ENCODE results near the gene TRRAP.
"Not testable (repeated sequence)": the region's sequence is repeated elsewhere in the genome, so short reads cannot be mapped to it uniquely, and the experiment has no call there.

TRRAP gene

GRCh38 chr7:99033765-99034164, 155.4 kb downstream of the TRRAP start:
- DNase-seq: no peak

DNA sequence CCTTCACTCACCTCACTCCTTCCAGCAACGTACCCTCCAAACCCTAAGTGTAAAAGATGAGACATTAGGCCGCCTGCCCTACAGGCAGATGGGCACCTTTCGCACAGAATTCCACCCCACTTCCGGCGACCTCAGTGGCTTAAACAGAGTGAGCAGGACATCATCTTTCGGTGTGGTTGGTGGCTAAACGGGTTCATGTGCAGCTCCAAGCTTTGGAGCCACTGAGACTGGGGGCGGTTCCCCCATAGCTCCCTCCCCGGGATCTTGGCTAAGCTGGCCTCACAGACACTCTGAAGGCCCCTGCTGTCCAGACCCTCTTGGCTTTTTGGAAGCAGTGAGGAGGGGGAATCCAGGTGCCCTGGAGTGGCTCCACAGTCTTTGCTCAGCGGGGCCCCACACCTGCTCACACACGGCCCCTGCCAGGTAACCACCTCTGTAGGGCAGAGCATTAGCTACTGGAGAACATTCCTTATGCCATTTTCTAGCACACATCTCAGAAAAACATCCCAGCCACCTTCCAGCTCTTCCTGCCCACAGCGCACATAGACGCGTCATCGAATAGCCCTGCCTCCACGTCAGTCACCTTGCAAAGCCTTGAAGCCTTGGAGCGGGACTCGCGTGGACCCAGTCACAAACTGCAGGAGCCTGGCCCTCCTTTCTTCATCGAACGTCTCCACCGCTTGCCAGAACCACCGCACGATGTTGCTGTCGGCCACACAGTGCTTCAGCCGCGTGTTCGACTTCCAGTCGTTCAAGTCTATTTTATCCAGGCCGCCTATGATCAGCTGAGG, 156.8 kb downstream of the TRRAP start:
- DNase-seq: no peak

- DNase-seq: no peak
Measured at GRCh38 chr7:99035723-99036545, 157.6 kb downstream of the TRRAP start.

DNA sequence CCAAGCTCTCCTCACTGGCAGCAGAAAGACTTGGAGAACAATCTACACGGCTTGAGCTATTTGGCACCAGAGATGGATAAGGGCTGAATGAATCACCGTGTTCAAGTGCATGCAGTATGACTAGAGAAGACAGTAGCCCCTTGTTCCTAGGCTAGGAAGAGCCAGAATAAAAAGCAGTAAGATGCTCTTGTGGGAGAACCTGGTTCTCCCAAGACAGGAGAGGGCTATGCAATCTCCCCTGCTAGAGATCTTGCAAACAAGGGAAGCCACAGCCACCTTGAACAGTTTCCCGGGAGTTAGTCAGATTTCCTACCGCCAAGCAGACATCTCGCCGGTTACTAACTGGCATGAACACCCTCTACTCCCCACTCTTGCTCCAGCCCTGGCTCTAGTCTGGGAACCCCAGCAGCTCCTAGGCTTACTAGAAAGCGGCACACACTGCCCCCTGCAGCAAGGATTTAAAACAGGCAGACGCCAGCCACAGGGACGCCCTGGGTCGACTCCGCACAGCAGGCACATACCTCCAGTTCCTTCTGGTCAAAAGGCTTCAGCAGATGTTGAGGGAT, 158.3 kb downstream of the TRRAP start:
- no peak for DNase-seq

GRCh38 chr7:99037327-99037940, 159.1 kb downstream of the TRRAP start:
- no peak for DNase-seq

DNA sequence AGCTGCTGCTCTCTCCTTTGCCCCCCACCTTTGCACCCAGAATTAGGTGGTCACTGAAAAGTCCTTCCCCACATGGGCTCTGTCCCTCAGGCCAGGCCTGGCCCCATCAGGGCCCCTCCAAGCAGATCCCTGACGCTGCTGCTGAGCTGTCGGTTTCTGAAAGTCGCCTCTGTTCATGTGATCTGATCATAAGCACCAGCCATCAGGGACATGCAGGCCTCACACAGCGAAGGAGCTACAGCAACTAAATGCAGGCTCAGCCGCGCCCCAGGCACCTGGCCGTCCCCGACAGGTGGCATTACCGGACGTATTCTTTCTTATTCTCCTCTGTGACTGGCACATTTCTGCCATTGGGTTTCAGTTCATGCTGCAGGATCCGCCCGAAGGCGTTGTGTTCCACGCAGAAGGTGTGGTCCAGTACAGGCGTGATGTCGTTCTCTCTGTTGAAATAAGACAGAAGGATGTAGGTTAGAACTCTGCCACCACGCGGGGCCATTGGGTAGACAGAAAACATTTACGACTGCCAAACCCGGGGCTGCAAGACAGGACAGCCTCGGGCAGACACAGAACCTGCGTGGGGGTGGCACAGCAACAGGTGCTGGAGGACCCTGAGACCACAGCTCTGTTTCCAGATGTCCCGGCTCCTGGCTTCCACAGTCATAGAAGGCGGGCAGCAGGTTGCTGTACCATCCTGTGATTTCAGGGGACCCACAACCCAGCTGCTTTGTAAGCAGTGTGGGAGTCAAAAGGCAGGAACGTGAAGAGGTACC, 159.9 kb downstream of the TRRAP start:
- DNase-seq: no peak

DNA sequence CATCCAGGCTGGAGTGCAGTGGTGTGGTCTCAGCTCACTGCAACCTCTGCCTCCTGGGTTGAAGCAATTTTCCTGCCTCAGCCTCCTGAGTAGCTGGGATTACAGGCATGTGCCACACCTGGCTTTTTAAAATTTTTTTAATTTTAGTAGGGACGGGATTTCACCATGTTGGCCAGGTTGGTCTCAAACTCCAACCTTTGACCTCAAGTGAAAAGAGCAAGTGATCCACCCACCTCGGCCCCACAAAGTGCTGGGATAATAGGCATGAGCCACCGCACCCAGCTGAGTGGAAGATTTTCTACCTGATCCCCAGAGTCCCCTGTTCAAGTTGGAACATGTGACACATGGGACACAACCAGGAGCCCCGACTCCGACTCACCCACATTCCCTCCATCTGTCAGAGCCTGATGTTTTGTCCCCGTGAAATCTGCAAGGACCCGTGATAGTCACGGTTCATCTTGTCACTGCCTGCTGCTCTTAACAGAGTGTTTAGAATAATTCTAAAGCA, 161.1 kb downstream of the TRRAP start:
- no peak for DNase-seq

GRCh38 chr7:99040104-99040958, 162.0 kb downstream of the TRRAP start:
- peak; percentile 86 for DNase-seq

DNA sequence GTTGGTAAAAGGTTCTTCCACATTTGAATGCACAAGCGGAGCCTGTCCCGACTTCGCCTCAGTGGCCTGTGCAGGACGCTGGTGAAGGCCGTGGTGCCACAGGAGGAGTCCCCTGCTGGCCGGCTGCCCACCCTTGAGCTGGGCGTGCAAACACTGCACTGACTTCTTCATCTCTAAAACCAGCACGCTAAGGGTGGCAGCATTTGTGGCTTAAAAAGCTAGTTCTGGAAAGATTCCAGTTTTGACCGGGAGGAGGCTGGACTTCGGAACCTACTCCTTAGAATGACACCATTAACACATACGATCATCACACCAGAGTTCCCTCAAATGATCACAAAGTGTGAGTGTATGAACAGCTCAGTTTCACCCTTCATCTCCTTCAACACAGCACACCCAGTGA, 163.2 kb downstream of the TRRAP start:
- DNase-seq: no peak

- no peak for DNase-seq
Measured at GRCh38 chr7:99042957-99043356, 164.6 kb downstream of the TRRAP start.

- DNase-seq: not testable (repeated sequence)
Measured at GRCh38 chr7:99044858-99045257, 166.5 kb downstream of the TRRAP start.

GRCh38 chr7:99046262-99046661, 167.9 kb downstream of the TRRAP start:
- not testable (repeated sequence) for DNase-seq

DNA sequence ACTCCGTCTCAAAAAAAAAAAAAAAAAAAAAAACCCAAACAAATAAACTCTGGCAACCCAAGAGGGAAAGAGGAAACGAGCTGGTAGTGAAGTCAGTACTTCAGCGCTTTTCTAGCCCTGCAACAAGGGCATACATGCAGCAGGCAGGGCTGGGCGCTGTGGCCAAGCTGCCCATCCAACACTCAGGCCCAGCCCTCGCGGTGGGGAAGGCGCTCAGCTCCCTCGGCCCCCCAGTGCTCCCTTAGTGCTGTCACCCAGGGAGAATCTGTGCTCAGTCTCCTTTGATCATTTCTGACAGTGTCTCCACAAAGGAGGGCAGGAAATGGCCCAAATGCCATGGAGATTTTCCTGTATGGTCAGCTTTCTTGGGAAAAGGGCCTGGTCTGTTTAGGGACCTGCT, 168.4 kb downstream of the TRRAP start:
- no peak for DNase-seq

DNA sequence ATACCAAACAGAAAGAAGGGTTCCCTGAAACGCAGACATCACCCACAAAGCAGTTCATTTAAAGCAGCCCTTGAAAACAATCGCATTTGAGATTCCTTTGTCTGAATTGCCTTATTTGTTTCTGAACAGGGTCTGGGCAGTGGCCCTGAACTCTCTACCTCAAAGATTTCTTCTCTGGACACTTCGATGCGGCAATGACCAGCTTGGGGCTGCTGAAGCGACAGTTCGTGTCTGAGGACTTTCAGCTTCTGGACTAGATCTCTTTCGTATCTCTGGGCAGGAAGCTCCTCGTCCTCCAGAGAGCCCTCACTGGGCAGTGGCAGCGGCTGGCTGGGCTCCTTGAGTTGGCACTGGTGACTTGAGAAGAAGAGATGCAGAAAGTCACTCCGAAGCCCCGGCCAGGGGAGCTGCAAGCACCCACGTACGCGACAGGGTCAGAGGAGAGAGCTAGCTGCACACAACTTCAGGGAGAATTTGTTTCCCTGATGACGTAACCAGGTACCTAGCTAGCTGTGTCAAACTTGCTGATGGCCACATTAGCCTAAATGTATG, 169.3 kb downstream of the TRRAP start:
- no peak for DNase-seq

GRCh38 chr7:99050971-99051370, 172.6 kb downstream of the TRRAP start:
- DNase-seq: no peak

- no peak for DNase-seq
Measured at GRCh38 chr7:99054781-99055180, 176.4 kb downstream of the TRRAP start.

DNA sequence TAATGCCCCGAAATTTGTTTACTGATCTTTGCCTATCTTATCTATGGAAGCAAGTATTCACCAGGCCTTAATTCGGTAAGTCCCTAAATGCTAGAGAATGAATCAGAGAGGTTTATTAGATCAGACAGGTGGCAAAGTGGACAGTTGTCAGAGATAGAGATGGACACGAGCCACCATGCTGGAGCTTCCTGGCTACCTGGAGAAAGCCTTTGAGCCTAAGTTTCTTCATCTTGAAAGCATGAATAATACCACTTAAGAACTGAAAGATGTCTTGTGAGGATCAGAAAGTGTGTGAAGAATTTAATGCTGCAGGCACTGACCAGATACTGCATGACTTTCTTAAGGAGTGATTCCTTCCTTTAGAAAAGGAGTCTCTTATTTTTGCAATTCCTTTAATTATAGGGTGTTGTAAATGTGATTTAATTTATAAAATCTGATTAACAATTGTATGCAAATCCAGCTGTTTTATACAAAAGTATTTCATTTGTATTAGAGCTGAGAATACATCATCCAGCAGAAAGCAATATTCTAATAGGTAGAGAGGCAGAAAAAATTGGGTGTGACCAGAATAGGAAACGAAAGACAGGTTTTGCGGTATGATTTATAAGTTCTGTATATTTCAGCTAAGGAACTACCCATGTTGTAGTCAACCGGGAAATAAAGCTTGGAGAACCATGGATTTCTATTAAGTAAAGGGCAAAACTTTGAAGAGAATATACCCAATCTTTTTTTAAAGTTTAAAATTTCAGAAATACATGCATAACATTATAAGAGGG, 182.9 kb downstream of the TRRAP start:
- DNase-seq: no peak

Data from left hindlimb (tissue), 1 donor.